A549 (cell line): ENCODE data around the gene ARHGAP22. TPM values are rescaled to one million over a fixed set of nuclear protein-coding genes. Genes with fewer than 3 reads are reported as not detected.

Experiments used
- ATAC-seq, 2 experiments: fragments of 200-7000 bp in 1 of 2; fragments of >200 bp in 1 of 2; cut with Nextera tagmentation in 1 of 2; cut with Tn5 transposase in 1 of 2; 3 replicates each; pipeline versions ENCODE4 v1.8.0 to v1.9.1; 2018 to 2020; ENCODE audit warnings: mild to moderate bottlenecking in 1 of 2, moderate library complexity in 1 of 2
- CTCF ChIA-PET: fragments of 300-600 bp; sonication (Branson Sonifier 250); formaldehyde crosslinking; extraction: SDS; loops from one replicate; lab custom pipeline; 2021; ENCODE audit warnings: antibody characterized with exemption, inconsistent platforms; lab: Yijun Ruan, JAX
- POLR2A ChIA-PET: fragments of 350-600 bp; formaldehyde crosslinking; extraction: SDS; loops from one replicate; lab custom pipeline; 2021; ENCODE audit warnings: antibody characterized with exemption, inconsistent platforms; lab: Yijun Ruan, JAX
- DNase-seq, 2 experiments: peaks; one replicate each; pipeline versions ENCODE4 v3.0.0 to v3.0.0-alpha.2; 2011 to 2016; ENCODE audit warnings: low read depth in 1 of 2, low spot score in 1 of 2
- FAIRE-seq: peaks from 2 replicates; lab custom pipeline; 2011; peaks lifted over from hg19 to GRCh38; lab: Jason Lieb, UNC
- H3K27ac ChIP-seq, 2 experiments: fragments of >200 bp; sonication (Bioruptor Twin); formaldehyde crosslinking; 3 replicates each; pipeline ENCODE4 v1.5.1; 2016 to 2017
- H3K4me1 ChIP-seq: fragments of >200 bp; sonication (Bioruptor Twin); formaldehyde crosslinking; 3 replicates; pipeline ENCODE4 v1.6.1; 2016
- H3K4me2 ChIP-seq: fragments of >200 bp; sonication (Bioruptor Twin); formaldehyde crosslinking; 3 replicates; pipeline ENCODE4 v1.6.1; 2016
- H3K4me3 ChIP-seq: fragments of >200 bp; sonication (Bioruptor Twin); formaldehyde crosslinking; 3 replicates; pipeline ENCODE4 v1.5.1; 2016
- H3K9me3 ChIP-seq: fragments of >200 bp; sonication (Bioruptor Twin); formaldehyde crosslinking; 3 replicates; pipeline ENCODE4 v1.6.1; 2016
- CBX2 ChIP-seq: fragments of 200-600 bp; sonication (generic); IDR thresholded peaks from 2 replicates; pipeline ENCODE4 v1.6.1; 2016; ENCODE audit warnings: low read depth, mild to moderate bottlenecking, borderline replicate concordance
- CEBPB ChIP-seq, 2 experiments: fragments of >200 bp in 1 of 2; sonication (Bioruptor Twin) in 1 of 2; formaldehyde crosslinking in 1 of 2; IDR thresholded peaks; 2 replicates each; pipeline ENCODE4 v1.6.1; 2012 to 2016
- CHD2 ChIP-seq: fragments of 150-350 bp; IDR thresholded peaks from 2 replicates; pipeline ENCODE4 v1.6.1; 2014; ENCODE audit warnings: low read length; ENCODE audit not compliant: partially characterized antibody
- CHD4 ChIP-seq: fragments of 200-600 bp; sonication (generic); IDR thresholded peaks from 2 replicates; pipeline ENCODE4 v1.6.1; 2016; ENCODE audit warnings: antibody characterized with exemption, mild to moderate bottlenecking, borderline replicate concordance
- EHMT2 ChIP-seq: fragments of 200-600 bp; sonication (generic); IDR thresholded peaks from 2 replicates; pipeline ENCODE4 v1.6.1; 2016; ENCODE audit warnings: antibody characterized with exemption, low read depth, mild to moderate bottlenecking, moderate library complexity
- HDAC2 ChIP-seq: fragments of 200-600 bp; sonication (generic); IDR thresholded peaks from 2 replicates; pipeline ENCODE4 v1.6.1; 2016
- HEYL ChIP-seq: fragments of 250-450 bp; sonication (Bioruptor Pico); IDR thresholded peaks from 2 replicates; pipeline ENCODE4 v1.8.0; 2021; ENCODE audit warnings: mild to moderate bottlenecking, moderate library complexity
- HOXA7 ChIP-seq: fragments of 250-450 bp; sonication (Bioruptor Pico); IDR thresholded peaks from 2 replicates; pipeline ENCODE4 v1.5.0; 2020; ENCODE audit warnings: mild to moderate bottlenecking, moderate library complexity
- HOXB5 ChIP-seq: fragments of 250-450 bp; sonication (Bioruptor Pico); IDR thresholded peaks from 2 replicates; pipeline ENCODE4 v1.5.0; 2020; ENCODE audit warnings: mild to moderate bottlenecking, moderate library complexity
- JUNB ChIP-seq: fragments of >200 bp; sonication (Bioruptor Twin); formaldehyde crosslinking; IDR thresholded peaks from 2 replicates; pipeline ENCODE4 v1.6.1; 2016
- KDM1A ChIP-seq: fragments of 200-600 bp; sonication (generic); IDR thresholded peaks from 2 replicates; pipeline ENCODE4 v1.6.1; 2016; ENCODE audit warnings: low read depth, mild to moderate bottlenecking
- MAZ ChIP-seq: fragments of 150-350 bp; IDR thresholded peaks from 2 replicates; pipeline ENCODE4 v1.6.1; 2014; ENCODE audit warnings: antibody characterized with exemption, low read depth, low read length, borderline replicate concordance
- MYC ChIP-seq: IDR thresholded peaks from 2 replicates; pipeline ENCODE4 v1.6.1; 2012; ENCODE audit warnings: mild to moderate bottlenecking, inconsistent platforms, low read length, improper control_type of control experiment, borderline replicate concordance
- NFE2L2 ChIP-seq: fragments of 150-350 bp; conservative IDR thresholded peaks from 2 replicates; pipeline ENCODE4 v1.6.1; 2014; ENCODE audit warnings: low read length
- SMC3 ChIP-seq: fragments of >200 bp; sonication (Bioruptor Twin); formaldehyde crosslinking; IDR thresholded peaks from 3 replicates; pipeline ENCODE4 v1.6.1; 2018; ENCODE audit warnings: inconsistent platforms
- SREBF2 ChIP-seq: fragments of 450-650 bp; IDR thresholded peaks from 2 replicates; pipeline ENCODE4 v1.6.1; 2014; ENCODE audit warnings: mild to moderate bottlenecking, moderate library complexity
- TP53 ChIP-seq: fragments of 250-450 bp; sonication (Bioruptor Pico); IDR thresholded peaks from 2 replicates; pipeline ENCODE4 v1.5.0; 2021; ENCODE audit warnings: mild to moderate bottlenecking, moderate library complexity
- ZNF302 ChIP-seq: fragments of 250-450 bp; sonication (Bioruptor Pico); IDR thresholded peaks from 2 replicates; pipeline ENCODE4 v1.9.0; 2021; ENCODE audit warnings: inconsistent platforms, mild to moderate bottlenecking, moderate library complexity
- ZSCAN20 ChIP-seq: fragments of 250-450 bp; sonication (Bioruptor Pico); IDR thresholded peaks from 2 replicates; pipeline ENCODE4 v1.8.0; 2022; ENCODE audit warnings: mild to moderate bottlenecking, moderate library complexity
- WGBS: methylation state at CpG from one replicate; pipeline ENCODE4 v1.1.6; 2017; ENCODE audit errors: missing lambda C conversion rate; 5-methylcytosine and 5-hydroxymethylcytosine counted together
- polyA plus RNA-seq, 4 experiments: library from polyadenylated mRNA; depleted of rRNA in 3 of 4; stranded (reverse); fragments of >200 nt; fragmentation: RNase III in 1 of 4; extraction: RNeasy Plus Mini Kit Qiagen cat#74134 plus additional on column Dnase treatment in 1 of 4; gene quantifications; 2 replicates in 3 of 4; 3 replicates in 1 of 4; pipeline ENCODE4 v1.2.3, GENCODE V29; 2011 to 2017
- TF ChIP-seq, protein P1 (sequence below): IDR thresholded peaks from 2 replicates; pipeline ENCODE4 v1.6.1; 2012; ENCODE audit warnings: low read depth, borderline replicate concordance
- TF ChIP-seq, protein P2 (sequence below): IDR thresholded peaks from 2 replicates; pipeline ENCODE4 v1.6.1; 2012
- TF ChIP-seq, protein P3 (sequence below): fragments of 450-650 bp; IDR thresholded peaks from 2 replicates; pipeline ENCODE4 v1.6.1; 2014; ENCODE audit warnings: antibody characterized with exemption
- TF ChIP-seq, protein P4 (sequence below): fragments of >200 bp; sonication (Bioruptor Twin); formaldehyde crosslinking; IDR thresholded peaks from 2 replicates; pipeline ENCODE4 v1.6.1; 2016
- TF ChIP-seq, protein P5 (sequence below): fragments of 250-450 bp; sonication (Bioruptor Pico); IDR thresholded peaks from 2 replicates; pipeline ENCODE4 v1.5.0; 2020; ENCODE audit warnings: low read depth, mild to moderate bottlenecking, moderate library complexity
- TF ChIP-seq, protein P6 (sequence below): fragments of 200-600 bp; sonication (generic); IDR thresholded peaks from 2 replicates; pipeline ENCODE4 v1.6.1; 2016; ENCODE audit warnings: antibody characterized with exemption, mild to moderate bottlenecking, moderate library complexity
- TF ChIP-seq, protein P7 (sequence below): fragments of >200 bp; sonication (Bioruptor Twin); formaldehyde crosslinking; IDR thresholded peaks from 3 replicates; pipeline ENCODE4 v1.6.1; 2016
- TF ChIP-seq, protein P8 (sequence below): IDR thresholded peaks from 2 replicates; pipeline ENCODE4 v1.6.1; 2012

The ARHGAP22 gene
- polyA plus RNA-seq, 2 of the 4 experiments (the other 2 are of a cell fraction): 1.9 to 3.2 TPM

DNA sequence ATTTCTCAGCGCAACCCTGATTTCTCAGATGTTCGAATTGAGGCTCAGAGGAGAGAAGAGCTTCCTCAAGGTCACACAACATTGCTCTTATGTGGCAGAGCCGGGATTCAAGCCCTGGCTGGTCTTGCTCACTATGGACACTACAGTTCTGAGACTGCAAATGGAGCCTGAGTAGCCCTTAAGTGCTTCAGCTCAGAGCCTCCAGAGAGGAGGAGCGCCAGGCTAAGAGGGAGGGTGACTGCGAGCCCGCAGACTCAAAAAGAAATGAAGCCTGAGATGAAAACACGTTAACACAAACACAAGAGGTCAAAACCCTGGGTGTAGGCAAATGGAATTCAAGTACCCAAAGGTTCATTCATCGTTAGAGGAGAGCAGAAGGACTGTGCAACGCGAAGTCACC, 13.9 kb downstream of the ARHGAP22 start (continued):
- TF ChIP-seq, protein P1, sequence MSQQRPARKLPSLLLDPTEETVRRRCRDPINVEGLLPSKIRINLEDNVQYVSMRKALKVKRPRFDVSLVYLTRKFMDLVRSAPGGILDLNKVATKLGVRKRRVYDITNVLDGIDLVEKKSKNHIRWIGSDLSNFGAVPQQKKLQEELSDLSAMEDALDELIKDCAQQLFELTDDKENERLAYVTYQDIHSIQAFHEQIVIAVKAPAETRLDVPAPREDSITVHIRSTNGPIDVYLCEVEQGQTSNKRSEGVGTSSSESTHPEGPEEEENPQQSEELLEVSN: no peak
- TF ChIP-seq HEYL (CRISPR knock-in tag): no peak
- no peak for TF ChIP-seq MAZ
- TF ChIP-seq, protein P2, sequence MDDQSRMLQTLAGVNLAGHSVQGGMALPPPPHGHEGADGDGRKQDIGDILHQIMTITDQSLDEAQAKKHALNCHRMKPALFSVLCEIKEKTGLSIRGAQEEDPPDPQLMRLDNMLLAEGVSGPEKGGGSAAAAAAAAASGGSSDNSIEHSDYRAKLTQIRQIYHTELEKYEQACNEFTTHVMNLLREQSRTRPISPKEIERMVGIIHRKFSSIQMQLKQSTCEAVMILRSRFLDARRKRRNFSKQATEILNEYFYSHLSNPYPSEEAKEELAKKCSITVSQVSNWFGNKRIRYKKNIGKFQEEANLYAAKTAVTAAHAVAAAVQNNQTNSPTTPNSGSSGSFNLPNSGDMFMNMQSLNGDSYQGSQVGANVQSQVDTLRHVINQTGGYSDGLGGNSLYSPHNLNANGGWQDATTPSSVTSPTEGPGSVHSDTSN: no peak

DNA sequence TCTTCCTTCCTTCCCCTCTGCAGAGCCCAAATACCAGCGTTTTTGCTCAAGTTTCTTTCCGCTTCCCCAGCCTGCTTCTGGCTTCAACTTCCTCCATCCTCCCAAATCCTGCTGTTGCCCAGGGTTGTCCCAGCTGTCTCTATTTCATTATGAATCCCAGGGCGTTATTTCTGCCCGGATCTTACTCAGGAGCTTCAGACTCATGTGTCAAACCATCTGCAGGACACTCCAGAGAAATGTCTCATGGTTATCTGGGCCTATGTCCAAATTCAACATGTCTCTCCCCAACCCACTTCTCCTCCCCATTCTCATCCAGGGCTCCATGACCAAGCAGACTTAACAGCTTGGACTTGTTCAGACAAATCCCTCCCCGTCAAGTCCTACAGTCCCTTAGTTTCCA, 15.6 kb downstream of the ARHGAP22 start:
- 86% methylated on average over 5 of the region's 5 CpGs for WGBS

DNA sequence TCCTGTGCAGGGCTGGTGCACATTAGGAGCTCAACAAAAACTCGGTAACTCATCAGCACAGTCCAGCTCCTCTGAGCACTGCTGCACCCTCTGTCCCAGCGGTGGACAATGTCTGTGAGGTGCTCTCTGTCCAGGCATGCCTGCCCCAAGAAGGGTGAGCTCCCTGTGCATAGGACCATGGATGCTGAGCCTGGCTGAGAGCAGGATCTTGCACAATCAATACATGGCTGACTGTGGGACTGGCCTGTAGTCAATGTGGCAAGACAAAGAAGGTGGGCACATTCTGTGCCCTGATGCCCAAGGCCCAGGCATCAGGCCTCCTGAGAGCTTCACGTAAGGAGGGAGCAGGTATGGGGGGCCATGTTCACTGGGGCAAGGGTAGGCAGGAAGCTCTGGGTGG, 17.1 kb downstream of the ARHGAP22 start:
- no peak overlapping the region for H3K4me2 ChIP-seq
- no peaks in the 10 kb centered on the region for H3K9me3 ChIP-seq
- POLR2A ChIA-PET: no interaction called here
- DNase-seq: no peak
- no peak for FAIRE-seq
- no peak overlapping the region for H3K4me3 ChIP-seq
- ATAC-seq: no peak
- WGBS: 86% methylated on average over 3 of the region's 3 CpGs
- H3K27ac ChIP-seq: no peak overlapping the region
- 0 out of 3 replicates have a peak, but pooled peaks cover 8% of the 10 kb centered on the region for H3K4me1 ChIP-seq
- CTCF ChIA-PET: interaction anchor here (0.8 to 1.7 kb wide), 5 partner anchors 9 to 71 kb away, joined by 3 to 4 read pairs (median 4); no protein-coding TSS in a partner anchor
- no peak for TF ChIP-seq HDAC2
- TF ChIP-seq, protein P3, sequence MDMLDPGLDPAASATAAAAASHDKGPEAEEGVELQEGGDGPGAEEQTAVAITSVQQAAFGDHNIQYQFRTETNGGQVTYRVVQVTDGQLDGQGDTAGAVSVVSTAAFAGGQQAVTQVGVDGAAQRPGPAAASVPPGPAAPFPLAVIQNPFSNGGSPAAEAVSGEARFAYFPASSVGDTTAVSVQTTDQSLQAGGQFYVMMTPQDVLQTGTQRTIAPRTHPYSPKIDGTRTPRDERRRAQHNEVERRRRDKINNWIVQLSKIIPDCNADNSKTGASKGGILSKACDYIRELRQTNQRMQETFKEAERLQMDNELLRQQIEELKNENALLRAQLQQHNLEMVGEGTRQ: no peak
- no peak for TF ChIP-seq JUNB
- no peak for TF ChIP-seq MYC
- TF ChIP-seq, protein P4, sequence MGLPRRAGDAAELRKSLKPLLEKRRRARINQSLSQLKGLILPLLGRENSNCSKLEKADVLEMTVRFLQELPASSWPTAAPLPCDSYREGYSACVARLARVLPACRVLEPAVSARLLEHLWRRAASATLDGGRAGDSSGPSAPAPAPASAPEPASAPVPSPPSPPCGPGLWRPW: no peak
- TF ChIP-seq CEBPB (IDR thresholded peaks at IDR 0.05): no peak
- TF ChIP-seq, protein P5, sequence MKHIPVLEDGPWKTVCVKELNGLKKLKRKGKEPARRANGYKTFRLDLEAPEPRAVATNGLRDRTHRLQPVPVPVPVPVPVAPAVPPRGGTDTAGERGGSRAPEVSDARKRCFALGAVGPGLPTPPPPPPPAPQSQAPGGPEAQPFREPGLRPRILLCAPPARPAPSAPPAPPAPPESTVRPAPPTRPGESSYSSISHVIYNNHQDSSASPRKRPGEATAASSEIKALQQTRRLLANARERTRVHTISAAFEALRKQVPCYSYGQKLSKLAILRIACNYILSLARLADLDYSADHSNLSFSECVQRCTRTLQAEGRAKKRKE: no peak
- TF ChIP-seq NFE2L2: no peak
- TF ChIP-seq, protein P6, sequence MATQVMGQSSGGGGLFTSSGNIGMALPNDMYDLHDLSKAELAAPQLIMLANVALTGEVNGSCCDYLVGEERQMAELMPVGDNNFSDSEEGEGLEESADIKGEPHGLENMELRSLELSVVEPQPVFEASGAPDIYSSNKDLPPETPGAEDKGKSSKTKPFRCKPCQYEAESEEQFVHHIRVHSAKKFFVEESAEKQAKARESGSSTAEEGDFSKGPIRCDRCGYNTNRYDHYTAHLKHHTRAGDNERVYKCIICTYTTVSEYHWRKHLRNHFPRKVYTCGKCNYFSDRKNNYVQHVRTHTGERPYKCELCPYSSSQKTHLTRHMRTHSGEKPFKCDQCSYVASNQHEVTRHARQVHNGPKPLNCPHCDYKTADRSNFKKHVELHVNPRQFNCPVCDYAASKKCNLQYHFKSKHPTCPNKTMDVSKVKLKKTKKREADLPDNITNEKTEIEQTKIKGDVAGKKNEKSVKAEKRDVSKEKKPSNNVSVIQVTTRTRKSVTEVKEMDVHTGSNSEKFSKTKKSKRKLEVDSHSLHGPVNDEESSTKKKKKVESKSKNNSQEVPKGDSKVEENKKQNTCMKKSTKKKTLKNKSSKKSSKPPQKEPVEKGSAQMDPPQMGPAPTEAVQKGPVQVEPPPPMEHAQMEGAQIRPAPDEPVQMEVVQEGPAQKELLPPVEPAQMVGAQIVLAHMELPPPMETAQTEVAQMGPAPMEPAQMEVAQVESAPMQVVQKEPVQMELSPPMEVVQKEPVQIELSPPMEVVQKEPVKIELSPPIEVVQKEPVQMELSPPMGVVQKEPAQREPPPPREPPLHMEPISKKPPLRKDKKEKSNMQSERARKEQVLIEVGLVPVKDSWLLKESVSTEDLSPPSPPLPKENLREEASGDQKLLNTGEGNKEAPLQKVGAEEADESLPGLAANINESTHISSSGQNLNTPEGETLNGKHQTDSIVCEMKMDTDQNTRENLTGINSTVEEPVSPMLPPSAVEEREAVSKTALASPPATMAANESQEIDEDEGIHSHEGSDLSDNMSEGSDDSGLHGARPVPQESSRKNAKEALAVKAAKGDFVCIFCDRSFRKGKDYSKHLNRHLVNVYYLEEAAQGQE: no peak
- TF ChIP-seq TP53 (CRISPR knock-in tag): no peak
- TF ChIP-seq, protein P7, sequence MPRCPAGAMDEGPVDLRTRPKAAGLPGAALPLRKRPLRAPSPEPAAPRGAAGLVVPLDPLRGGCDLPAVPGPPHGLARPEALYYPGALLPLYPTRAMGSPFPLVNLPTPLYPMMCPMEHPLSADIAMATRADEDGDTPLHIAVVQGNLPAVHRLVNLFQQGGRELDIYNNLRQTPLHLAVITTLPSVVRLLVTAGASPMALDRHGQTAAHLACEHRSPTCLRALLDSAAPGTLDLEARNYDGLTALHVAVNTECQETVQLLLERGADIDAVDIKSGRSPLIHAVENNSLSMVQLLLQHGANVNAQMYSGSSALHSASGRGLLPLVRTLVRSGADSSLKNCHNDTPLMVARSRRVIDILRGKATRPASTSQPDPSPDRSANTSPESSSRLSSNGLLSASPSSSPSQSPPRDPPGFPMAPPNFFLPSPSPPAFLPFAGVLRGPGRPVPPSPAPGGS: no peak
- no peak for TF ChIP-seq EHMT2

More for the DNA sequence above, 15.6 kb downstream of the ARHGAP22 start:
- POLR2A ChIA-PET: no interaction called here
- Histone ChIP-seq H3K4me1 (0 out of 3 replicates have a peak, but pooled peaks cover 8% of the 10 kb centered on the region), H3K4me3 (no peak overlapping the region), H3K27ac (peak overlapping the region in 1 of 2 experiments; percentile 39; a peak in 1 of 6 replicates), H3K4me2 (no peak overlapping the region), H3K9me3 (no peaks in the 10 kb centered on the region)
- CTCF ChIA-PET: interaction anchor here (1.0 to 2.3 kb wide), 5 partner anchors 18 to 225 kb away, joined by 4 to 9 read pairs (median 5); no protein-coding TSS in a partner anchor
- DNase-seq (no peak), FAIRE-seq (no peak), ATAC-seq (no peak)
- TF ChIP-seq CBX2 (no peak), EHMT2 (no peak), NFE2L2 (no peak), ZNF302 (CRISPR knock-in tag) (no peak), HOXB5 (CRISPR knock-in tag) (no peak), SMC3 (no peak), CEBPB (IDR thresholded peaks at IDR 0.05) (no peak), KDM1A (no peak), HOXA7 (no peak), ZSCAN20 (CRISPR knock-in tag) (no peak), CHD2 (no peak), SREBF2 (no peak), CHD4 (no peak), JUNB (no peak)
- TF ChIP-seq, protein P5: no peak
- TF ChIP-seq, protein P2: no peak
- TF ChIP-seq, protein P8, sequence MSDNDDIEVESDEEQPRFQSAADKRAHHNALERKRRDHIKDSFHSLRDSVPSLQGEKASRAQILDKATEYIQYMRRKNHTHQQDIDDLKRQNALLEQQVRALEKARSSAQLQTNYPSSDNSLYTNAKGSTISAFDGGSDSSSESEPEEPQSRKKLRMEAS: no peak
